Liver (tissue), 9 donors: ENCODE data around the gene DPT. TPM values are rescaled to one million over a fixed set of nuclear protein-coding genes. Genes with fewer than 3 reads are reported as not detected.

Experiments used
- DNase-seq: peaks from one replicate; pipeline ENCODE4 v3.0.0-alpha.2; 2017; ENCODE audit warnings: low spot score
- H3K27ac ChIP-seq, 2 donors: one replicate each; pipeline ENCODE4 v1.7.0; 2013; ENCODE audit warnings: inconsistent platforms in 2 of 2, low read length in 2 of 2, control low read depth in 1 of 2, low read depth in 1 of 2, mild to moderate bottlenecking in 1 of 2
- H3K27me3 ChIP-seq, 4 donors: one replicate each; pipeline versions ENCODE4 v1.6.1 to v1.7.0; 2013; ENCODE audit warnings: low read length in 3 of 4, inconsistent platforms in 1 of 4, mild to moderate bottlenecking in 1 of 4, moderate library complexity in 1 of 4; ENCODE audit not compliant: control insufficient read depth in 4 of 4, insufficient read depth in 4 of 4
- H3K36me3 ChIP-seq, 4 donors: one replicate each; pipeline versions ENCODE4 v1.6.1 to v1.7.0; 2013; ENCODE audit warnings: low read length in 3 of 4, mild to moderate bottlenecking in 3 of 4, low read depth in 1 of 4, moderate library complexity in 1 of 4; ENCODE audit not compliant: control insufficient read depth in 4 of 4, insufficient read depth in 3 of 4
- H3K4me1 ChIP-seq, 4 donors: one replicate each; pipeline versions ENCODE4 v1.6.1 to v1.7.0; 2013; ENCODE audit warnings: low read length in 3 of 4, mild to moderate bottlenecking in 3 of 4, moderate library complexity in 1 of 4; ENCODE audit not compliant: control insufficient read depth in 4 of 4, insufficient read depth in 4 of 4
- H3K4me3 ChIP-seq, 3 donors: one replicate each; pipeline versions ENCODE4 v1.6.1 to v1.7.0; 2013; ENCODE audit warnings: low read length in 3 of 3, control low read depth in 1 of 3, low read depth in 1 of 3, mild to moderate bottlenecking in 1 of 3
- H3K9ac ChIP-seq, 2 donors: one replicate each; pipeline ENCODE4 v1.7.0; 2013; ENCODE audit warnings: low read length in 2 of 2, mild to moderate bottlenecking in 2 of 2, moderate library complexity in 2 of 2, control low read depth in 1 of 2, low read depth in 1 of 2
- H3K9me3 ChIP-seq, 4 donors: one replicate each; pipeline versions ENCODE4 v1.6.1 to v1.7.0; 2013; ENCODE audit warnings: low read length in 3 of 4; ENCODE audit not compliant: control insufficient read depth in 4 of 4
- ATF3 ChIP-seq: IDR thresholded peaks from 2 replicates; pipeline ENCODE4 v1.6.1; 2016; ENCODE audit warnings: antibody characterized with exemption
- CTCF ChIP-seq: fragments of 150-350 bp; IDR thresholded peaks from 2 replicates; pipeline ENCODE4 v1.5.1; 2017; ENCODE audit warnings: improper control_type of control experiment, low read depth, low read length; ENCODE audit not compliant: missing input control
- EGR1 ChIP-seq, 2 donors: IDR thresholded peaks; 2 replicates each; pipeline ENCODE4 v1.6.1; 2016 to 2018; ENCODE audit warnings: antibody characterized with exemption in 2 of 2, low read depth in 2 of 2
- FOXA1 ChIP-seq: IDR thresholded peaks from 2 replicates; pipeline ENCODE4 v1.6.1; 2016; ENCODE audit warnings: antibody characterized with exemption
- FOXA2 ChIP-seq: IDR thresholded peaks from 2 replicates; pipeline ENCODE4 v1.6.1; 2016; ENCODE audit warnings: antibody characterized with exemption
- GABPA ChIP-seq, 2 donors: IDR thresholded peaks in 1 of 2; conservative IDR thresholded peaks in 1 of 2; 2 replicates each; pipeline ENCODE4 v1.6.1; 2016; ENCODE audit warnings: antibody characterized with exemption in 2 of 2, mild to moderate bottlenecking in 1 of 2, moderate library complexity in 1 of 2
- HNF4A ChIP-seq, 2 donors: conservative IDR thresholded peaks; 2 replicates each; pipeline ENCODE4 v1.6.1; 2016; ENCODE audit warnings: antibody characterized with exemption in 2 of 2, mild to moderate bottlenecking in 2 of 2
- HNF4G ChIP-seq: IDR thresholded peaks from 2 replicates; pipeline ENCODE4 v1.6.1; 2016; ENCODE audit warnings: antibody characterized with exemption
- JUND ChIP-seq, 2 donors: IDR thresholded peaks; 2 replicates each; pipeline ENCODE4 v1.6.1; 2016; ENCODE audit warnings: antibody characterized with exemption in 2 of 2
- NR2F2 ChIP-seq: IDR thresholded peaks from 2 replicates; pipeline ENCODE4 v1.6.1; 2016; ENCODE audit warnings: antibody characterized with exemption
- RAD21 ChIP-seq, 2 donors: IDR thresholded peaks; 2 replicates each; pipeline ENCODE4 v1.6.1; 2016; ENCODE audit warnings: antibody characterized with exemption in 2 of 2, mild to moderate bottlenecking in 2 of 2
- RXRA ChIP-seq, 2 donors: IDR thresholded peaks; 2 replicates each; pipeline ENCODE4 v1.6.1; 2017 to 2018; ENCODE audit warnings: antibody characterized with exemption in 2 of 2, mild to moderate bottlenecking in 1 of 2
- SP1 ChIP-seq: IDR thresholded peaks from 2 replicates; pipeline ENCODE4 v1.6.1; 2018; ENCODE audit warnings: antibody characterized with exemption, mild to moderate bottlenecking
- TAF1 ChIP-seq: conservative IDR thresholded peaks from 2 replicates; pipeline ENCODE4 v1.6.1; 2016; ENCODE audit warnings: antibody characterized with exemption, mild to moderate bottlenecking
- YY1 ChIP-seq: IDR thresholded peaks from 2 replicates; pipeline ENCODE4 v1.6.1; 2016; ENCODE audit warnings: antibody characterized with exemption, mild to moderate bottlenecking
- ZBTB33 ChIP-seq: IDR thresholded peaks from 2 replicates; pipeline ENCODE4 v1.6.1; 2016; ENCODE audit warnings: antibody characterized with exemption
- WGBS: extraction: QIAGEN DNeasy Blood & Tissue Kit; methylation state at CpG from one replicate; pipeline ENCODE4 v1.1.7; 2013; 5-methylcytosine and 5-hydroxymethylcytosine counted together
- polyA plus RNA-seq, 2 donors: library from polyadenylated mRNA; stranded (reverse) in 1 of 2; unstranded in 1 of 2; fragments of 200-250 nt in 1 of 2; fragments of >200 nt in 1 of 2; fragmentation: Nextera tagmentation in 1 of 2; extraction: Ambion mirVana in 1 of 2; gene quantifications; one replicate each; pipeline versions ENCODE4 v1.2.1 to v1.2.3, GENCODE V29; 2013 to 2015
- total RNA-seq, 2 donors: library from RNA; depleted of rRNA; stranded (reverse); fragments of >200 nt; gene quantifications; one replicate each; pipeline ENCODE4 v1.2.3, GENCODE V29; 2014
- TF ChIP-seq, protein P1 (sequence below): IDR thresholded peaks from 2 replicates; pipeline ENCODE4 v1.6.1; 2016; ENCODE audit warnings: antibody characterized with exemption
- TF ChIP-seq, protein P2 (sequence below): IDR thresholded peaks from 2 replicates; pipeline ENCODE4 v1.6.1; 2016; ENCODE audit warnings: antibody characterized with exemption, mild to moderate bottlenecking
- donor health status: healthy.
- donor health status: healthy.
- donor health status: healthy.
- donor health status: healthy.
- donor health status: healthy.

The DPT gene
- total and polyA plus RNA-seq, 4 donors = 0.42 to 5.0 (median 3.0) TPM

- TF ChIP-seq EGR1 (IDR thresholded peaks at IDR 0.05; ENCODE audit: low read depth in 2 of 2) = no peak
- no peak for TF ChIP-seq FOXA2
- no peak for TF ChIP-seq TAF1
- TF ChIP-seq HNF4A (conservative IDR thresholded peaks at IDR 0.05) = no peak
- no peak for TF ChIP-seq RXRA (IDR thresholded peaks at IDR 0.05)
- TF ChIP-seq, protein P1, sequence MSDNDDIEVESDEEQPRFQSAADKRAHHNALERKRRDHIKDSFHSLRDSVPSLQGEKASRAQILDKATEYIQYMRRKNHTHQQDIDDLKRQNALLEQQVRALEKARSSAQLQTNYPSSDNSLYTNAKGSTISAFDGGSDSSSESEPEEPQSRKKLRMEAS = no peak
Measured at GRCh38 chr1:168758503-168758902, 29.5 kb upstream of the DPT start (continued).

- TF ChIP-seq NR2F2 (no peak), GABPA (IDR thresholded peaks at IDR 0.05 in 1 of 2, conservative IDR thresholded peaks at IDR 0.05 in 1 of 2) (no peak), JUND (IDR thresholded peaks at IDR 0.05) (no peak), HNF4A (conservative IDR thresholded peaks at IDR 0.05) (no peak), HNF4G (no peak), EGR1 (IDR thresholded peaks at IDR 0.05; ENCODE audit: low read depth in 2 of 2) (no peak), TAF1 (no peak), FOXA2 (no peak), SP1 (no peak), YY1 (no peak), ATF3 (no peak), ZBTB33 (no peak), RAD21 (IDR thresholded peaks at IDR 0.05) (no peak), RXRA (IDR thresholded peaks at IDR 0.05) (no peak), FOXA1 (no peak)
- H3K27me3 ChIP-seq = no peaks in the 10 kb centered on the region
- 73% methylated on average over 5 of the region's 5 CpGs for WGBS
- no peak for DNase-seq
- no peaks in the 10 kb centered on the region for H3K9me3 ChIP-seq
- no peaks in the 10 kb centered on the region for H3K36me3 ChIP-seq
- H3K4me1 ChIP-seq = no peaks in the 10 kb centered on the region
- H3K27ac ChIP-seq = no peak overlapping the region
- no peak overlapping the region for H3K9ac ChIP-seq
- no peak overlapping the region for H3K4me3 ChIP-seq
Measured at GRCh38 chr1:168755800-168756418, 26.9 kb upstream of the DPT start.

DNA sequence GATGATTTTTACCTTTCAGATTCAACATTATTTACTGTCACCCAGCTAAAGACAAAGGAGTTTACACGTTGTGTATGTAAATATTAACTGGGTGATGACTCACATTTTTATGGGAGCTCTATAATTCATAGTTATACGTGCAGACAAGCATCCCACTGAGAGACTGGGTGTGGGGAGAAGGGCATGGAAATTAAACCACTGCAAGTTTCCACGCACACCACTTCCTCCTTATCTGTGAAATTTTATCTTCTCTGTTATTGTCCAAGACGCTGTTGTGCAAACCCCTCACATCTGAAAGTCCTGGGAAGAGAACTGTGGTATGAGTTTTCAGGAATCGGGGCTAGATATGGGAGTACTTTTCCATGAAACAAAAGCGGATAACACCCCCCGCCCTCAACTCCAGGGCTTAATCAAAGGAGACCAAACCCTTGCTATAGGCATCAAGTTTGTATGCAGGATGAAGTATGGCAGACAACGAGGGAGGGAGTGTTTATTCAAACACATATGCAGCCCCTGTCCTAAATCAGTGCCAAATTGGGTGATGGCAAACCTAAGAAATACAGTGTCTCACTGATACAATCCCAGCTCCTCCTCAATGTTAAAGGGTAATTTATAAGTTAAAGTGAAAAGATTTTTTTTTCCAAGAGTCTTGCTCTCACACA, 23.3 kb upstream of the DPT start:
- Histone ChIP-seq H3K27ac (no peak overlapping the region), H3K9me3 (no peaks in the 10 kb centered on the region)
- DNase-seq = no peak
- no peak for TF ChIP-seq FOXA1
- TF ChIP-seq HNF4G = no peak
- TF ChIP-seq YY1 = no peak
- TF ChIP-seq, protein P2, sequence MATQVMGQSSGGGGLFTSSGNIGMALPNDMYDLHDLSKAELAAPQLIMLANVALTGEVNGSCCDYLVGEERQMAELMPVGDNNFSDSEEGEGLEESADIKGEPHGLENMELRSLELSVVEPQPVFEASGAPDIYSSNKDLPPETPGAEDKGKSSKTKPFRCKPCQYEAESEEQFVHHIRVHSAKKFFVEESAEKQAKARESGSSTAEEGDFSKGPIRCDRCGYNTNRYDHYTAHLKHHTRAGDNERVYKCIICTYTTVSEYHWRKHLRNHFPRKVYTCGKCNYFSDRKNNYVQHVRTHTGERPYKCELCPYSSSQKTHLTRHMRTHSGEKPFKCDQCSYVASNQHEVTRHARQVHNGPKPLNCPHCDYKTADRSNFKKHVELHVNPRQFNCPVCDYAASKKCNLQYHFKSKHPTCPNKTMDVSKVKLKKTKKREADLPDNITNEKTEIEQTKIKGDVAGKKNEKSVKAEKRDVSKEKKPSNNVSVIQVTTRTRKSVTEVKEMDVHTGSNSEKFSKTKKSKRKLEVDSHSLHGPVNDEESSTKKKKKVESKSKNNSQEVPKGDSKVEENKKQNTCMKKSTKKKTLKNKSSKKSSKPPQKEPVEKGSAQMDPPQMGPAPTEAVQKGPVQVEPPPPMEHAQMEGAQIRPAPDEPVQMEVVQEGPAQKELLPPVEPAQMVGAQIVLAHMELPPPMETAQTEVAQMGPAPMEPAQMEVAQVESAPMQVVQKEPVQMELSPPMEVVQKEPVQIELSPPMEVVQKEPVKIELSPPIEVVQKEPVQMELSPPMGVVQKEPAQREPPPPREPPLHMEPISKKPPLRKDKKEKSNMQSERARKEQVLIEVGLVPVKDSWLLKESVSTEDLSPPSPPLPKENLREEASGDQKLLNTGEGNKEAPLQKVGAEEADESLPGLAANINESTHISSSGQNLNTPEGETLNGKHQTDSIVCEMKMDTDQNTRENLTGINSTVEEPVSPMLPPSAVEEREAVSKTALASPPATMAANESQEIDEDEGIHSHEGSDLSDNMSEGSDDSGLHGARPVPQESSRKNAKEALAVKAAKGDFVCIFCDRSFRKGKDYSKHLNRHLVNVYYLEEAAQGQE = no peak
- no peak for TF ChIP-seq ATF3
- TF ChIP-seq TAF1 = no peak
- no peak for TF ChIP-seq SP1
- TF ChIP-seq ZBTB33 = no peak
- TF ChIP-seq JUND (IDR thresholded peaks at IDR 0.05) = no peak
- no peak for TF ChIP-seq RXRA (IDR thresholded peaks at IDR 0.05)
- no peak for TF ChIP-seq NR2F2
- no peak for TF ChIP-seq CTCF
- no peak for TF ChIP-seq FOXA2

More for the DNA sequence above, 23.3 kb upstream of the DPT start:
- Histone ChIP-seq H3K36me3 (no peaks in the 10 kb centered on the region), H3K4me1 (no peaks in the 10 kb centered on the region), H3K4me3 (no peak overlapping the region), H3K27me3 (no peaks in the 10 kb centered on the region), H3K9ac (no peak overlapping the region)
- WGBS = 60% methylated on average over 8 of the region's 8 CpGs
